ENCODE data around the gene CLIC4.

The CLIC4 gene

GRCh38 chr1:24862775-24863483, 117.7 kb downstream of the CLIC4 start:
- no peak for DNase-seq

- DNase-seq = no peak
These were observed 119.1 kb downstream of the CLIC4 start for GRCh38 chr1:24864370-24864777.

DNA sequence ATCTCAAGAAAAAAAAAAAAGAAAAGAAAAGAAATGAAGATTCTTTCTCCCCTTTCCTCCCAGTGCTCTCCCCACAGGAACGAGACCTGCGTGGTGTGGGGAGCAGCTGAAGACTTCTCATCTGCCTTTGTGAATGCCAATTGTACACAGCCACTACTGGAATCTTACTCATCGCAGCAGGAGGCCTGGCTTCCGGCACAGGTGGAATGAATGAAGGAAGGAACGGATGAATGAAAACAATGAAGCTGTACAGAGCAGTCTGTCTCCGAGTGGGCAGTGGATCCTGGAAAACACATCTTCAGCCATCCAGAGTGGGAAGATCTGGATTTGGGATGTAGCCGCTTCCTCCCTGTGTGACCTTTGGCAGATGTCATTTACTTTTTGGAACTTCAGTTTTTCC, 119.9 kb downstream of the CLIC4 start:
- DNase-seq = no peak

- no peak for DNase-seq
These were observed 120.3 kb downstream of the CLIC4 start for GRCh38 chr1:24865587-24865986.

DNA sequence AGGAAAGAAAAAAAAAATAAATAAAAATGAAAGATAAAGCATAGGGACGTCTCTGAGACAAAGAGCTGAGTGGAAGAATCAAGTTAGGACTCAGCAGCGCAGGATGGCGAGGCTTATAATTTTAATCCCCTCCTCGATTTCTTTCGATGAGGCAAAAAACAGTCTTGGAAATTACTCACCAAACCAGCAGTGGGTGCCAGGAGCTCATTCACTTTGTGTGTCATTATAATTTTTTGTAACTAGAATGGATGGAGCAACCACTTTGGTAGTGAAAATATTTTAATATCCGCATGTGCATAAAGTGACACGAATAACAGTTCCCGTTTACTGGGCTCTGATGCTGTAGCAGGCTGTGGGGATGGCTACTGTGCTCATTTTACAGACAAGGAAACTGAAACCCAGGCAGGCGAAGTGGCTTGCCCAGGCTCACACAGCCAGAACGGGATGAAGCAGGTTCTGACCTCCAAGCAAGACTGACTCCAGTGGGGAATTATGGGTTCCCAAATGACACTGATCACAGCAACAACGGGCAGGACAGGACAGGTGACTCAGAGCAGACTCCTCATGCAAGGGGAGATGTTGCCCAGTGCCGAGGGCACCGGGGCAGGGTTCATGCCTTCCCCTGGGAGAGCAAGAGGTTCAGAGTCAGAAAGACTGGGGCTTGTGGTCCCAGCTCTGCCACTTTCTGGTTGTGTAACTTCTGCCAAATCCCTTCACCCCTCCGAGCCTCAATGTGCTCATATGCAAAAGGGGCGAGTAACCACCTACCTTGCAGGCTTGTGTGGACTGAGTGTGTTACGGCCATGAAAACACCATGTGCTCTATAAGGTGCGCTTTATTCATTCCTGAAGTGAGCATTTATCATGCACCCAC, 121.2 kb downstream of the CLIC4 start:
- DNase-seq = no peak

- no peak for DNase-seq
These were observed 122.0 kb downstream of the CLIC4 start for GRCh38 chr1:24867084-24867870.

DNA sequence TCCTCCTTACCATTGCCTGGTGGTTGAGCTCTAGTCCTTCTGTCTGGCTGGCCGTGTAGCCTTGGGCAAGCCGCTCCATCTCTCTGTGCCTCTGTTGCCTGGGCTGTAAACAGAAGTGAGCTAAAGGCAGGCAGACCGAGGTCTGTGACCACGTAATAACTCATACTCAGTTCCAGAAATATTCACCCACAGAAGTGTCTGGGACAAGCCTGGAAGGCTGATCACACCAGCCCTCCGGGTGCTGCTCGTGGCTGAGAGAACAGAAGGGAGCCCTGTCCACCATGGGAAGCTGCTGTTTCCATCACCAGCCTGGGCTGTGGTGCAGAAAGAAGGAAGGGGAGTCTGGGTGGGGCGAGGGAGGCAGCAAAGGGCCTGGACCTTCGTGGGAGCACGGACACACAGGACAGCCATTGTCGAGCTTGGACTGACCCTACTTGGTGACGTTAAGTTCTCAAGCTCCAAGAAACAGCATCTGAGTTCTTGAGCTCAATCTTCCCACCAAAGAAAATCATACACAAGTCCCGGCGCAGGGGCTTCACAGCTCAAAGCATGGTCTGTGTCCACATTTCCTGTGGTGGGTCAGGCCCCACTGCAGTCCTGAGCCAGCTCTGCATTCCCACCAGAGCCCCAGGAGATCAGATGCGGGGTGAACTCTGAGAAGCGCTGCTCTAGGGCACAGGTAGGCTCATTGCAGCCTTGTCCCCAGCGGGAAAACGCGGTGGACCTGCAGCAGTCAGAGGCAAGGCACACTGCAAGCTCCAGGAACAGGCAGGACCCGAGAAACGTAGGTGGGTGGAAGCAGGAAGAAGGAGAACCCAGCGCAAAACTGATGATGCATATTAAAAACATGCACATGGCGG, 123.0 kb downstream of the CLIC4 start:
- no peak for DNase-seq

DNA sequence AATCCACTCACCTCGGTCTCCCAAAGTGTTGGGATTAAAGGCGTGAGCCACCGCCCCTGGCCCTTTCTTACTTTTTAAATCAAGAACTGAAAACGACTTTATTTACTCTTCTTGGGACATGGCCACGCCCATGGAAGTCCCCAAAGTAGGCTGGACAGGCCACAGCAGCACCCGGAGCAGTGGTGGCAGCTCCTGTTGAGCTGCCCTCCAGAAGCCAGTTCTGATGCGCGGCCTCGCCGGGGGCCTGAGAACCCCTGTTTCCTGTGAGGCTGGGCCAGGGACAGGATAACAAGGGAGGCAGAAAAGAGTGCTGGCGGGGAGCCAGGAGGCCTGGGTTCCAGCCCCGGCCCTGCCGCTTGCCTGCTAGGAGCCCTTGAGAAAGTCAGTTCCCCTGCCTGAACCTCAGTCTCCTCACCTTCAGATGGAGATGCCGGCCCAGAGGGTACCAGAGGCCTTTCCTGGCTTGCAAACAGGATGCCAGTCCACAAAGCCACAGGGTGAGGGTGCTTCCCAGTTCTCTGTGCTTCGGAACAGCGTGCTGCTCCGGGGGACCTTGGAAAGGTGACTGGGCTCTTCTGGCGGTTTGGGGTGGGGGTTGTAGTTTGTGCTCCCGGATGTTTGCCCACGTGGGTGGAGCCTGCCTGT, 125.4 kb downstream of the CLIC4 start:
- DNase-seq = no peak

DNA sequence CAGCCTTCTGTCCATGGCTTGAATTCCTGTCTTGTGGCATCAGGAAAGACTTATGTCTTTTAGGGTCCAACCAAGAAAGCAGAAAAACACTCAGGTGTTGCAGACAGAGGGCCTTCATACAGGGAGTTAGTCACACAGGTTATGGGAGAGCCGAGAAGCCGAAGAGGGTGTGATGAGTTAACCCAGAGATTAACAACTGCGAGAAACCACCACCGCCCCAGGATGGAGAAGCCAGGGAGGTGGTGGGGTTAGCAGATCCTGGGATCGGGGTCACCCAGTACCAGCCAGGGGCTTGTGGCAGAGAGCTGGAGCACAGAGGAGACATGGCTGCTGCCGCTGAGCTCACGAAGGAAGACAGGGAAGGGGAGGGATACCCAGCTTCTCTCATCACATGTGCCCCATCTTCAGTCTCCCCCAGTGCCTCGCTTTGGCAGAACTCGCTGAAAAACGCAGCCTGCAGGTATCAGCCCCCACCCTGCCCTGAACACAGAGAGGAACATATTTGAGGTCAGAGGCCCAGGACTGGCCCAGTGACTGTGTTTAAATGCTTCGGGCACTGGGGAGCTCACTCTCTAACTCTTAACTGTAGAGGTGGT, 126.2 kb downstream of the CLIC4 start:
- no peak for DNase-seq

GRCh38 chr1:24872061-24872850, 127.0 kb downstream of the CLIC4 start:
- DNase-seq = no peak

GRCh38 chr1:24873148-24873547, 127.9 kb downstream of the CLIC4 start:
- no peak for DNase-seq

- DNase-seq = no peak
These were observed 128.8 kb downstream of the CLIC4 start for GRCh38 chr1:24874056-24874455.

- no peak for DNase-seq
These were observed 129.5 kb downstream of the CLIC4 start for GRCh38 chr1:24874611-24875234.

GRCh38 chr1:24875257-24875656, 130.0 kb downstream of the CLIC4 start:
- DNase-seq = no peak

DNA sequence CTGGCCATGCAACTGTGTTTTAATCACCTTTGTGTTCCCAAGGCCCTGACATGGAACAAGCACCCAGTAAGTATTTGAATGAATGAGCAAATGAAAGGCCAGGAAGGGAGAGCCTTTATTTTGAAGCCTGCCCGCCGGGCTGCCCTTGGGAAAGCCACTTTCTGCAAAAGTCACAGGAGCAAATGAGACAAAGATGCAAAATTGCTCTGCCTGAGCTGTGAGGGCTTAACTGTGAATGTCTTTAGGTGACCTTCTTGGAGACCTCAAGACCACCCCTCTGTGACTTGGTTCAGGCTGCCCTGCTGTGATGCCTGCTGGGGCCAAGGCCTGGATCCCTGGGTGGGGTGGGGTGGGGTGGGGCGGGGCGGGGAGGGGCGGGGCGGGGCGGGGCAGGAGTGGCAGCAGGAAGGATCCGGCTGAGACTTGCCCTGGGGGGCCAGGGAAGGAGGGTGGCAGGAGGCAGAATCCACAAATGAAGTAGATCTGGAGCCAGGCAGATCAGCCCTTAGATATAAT, 130.8 kb downstream of the CLIC4 start:
- no peak for DNase-seq

DNA sequence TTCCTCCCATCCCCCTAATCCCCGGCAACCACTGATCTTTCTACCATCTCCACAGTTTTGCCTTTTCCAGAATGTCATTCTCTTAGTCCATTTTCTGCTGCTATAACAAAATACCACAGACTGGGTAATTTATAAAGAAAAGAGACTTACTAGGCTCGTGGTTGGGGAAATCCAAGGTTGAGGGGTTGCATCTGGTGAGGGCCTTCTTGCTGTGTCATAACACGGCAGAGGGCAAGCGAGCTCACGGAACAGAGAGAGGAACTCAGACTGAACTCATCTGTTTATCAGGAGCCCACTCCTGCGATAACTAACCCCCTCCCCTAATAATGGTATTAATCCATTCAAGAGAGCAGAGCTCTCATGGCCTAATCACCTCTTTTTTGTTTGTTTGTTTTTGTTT, 132.8 kb downstream of the CLIC4 start:
- no peak for DNase-seq

GRCh38 chr1:24878775-24879742, 133.8 kb downstream of the CLIC4 start:
- DNase-seq = no peak

DNA sequence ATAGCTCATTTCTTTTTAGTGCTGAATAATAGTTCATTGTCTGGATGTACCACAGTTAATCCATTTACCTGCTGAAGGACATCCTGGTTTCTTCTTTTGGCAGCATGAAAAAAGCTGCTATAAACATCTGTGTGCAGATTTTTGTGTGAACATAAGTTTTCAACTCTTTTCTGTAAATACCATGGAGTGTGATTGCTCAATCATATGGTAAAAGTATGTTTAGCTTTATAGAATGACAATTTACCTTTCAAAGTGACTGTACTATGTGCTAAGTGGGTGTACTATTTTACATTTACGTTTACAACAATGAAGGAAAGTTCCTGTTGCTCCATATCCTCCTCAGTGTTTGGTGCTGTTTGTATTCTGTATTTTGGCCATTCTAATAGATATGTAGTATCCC, 135.8 kb downstream of the CLIC4 start:
- no peak for DNase-seq

- DNase-seq = no peak
These were observed 139.5 kb downstream of the CLIC4 start for GRCh38 chr1:24884751-24885150.

Measured in CD4-positive, alpha-beta T cell treated with Interferon alpha-2 for 1 hour (primary cell).